DMS153 (cell line): ENCODE results near the gene EIF3K.

ENCODE experiments used
- DNase-seq: peaks from one replicate; lab custom pipeline; 2025; lab: John Stamatoyannopoulos, UW

Gene EIF3K

GRCh38 chr19:38649305-38650171 lies 30.6 kb downstream of the EIF3K start:
- DNase-seq: no peak

- no peak for DNase-seq
These were observed 31.3 kb downstream of the EIF3K start for GRCh38 chr19:38650172-38650775.

GRCh38 chr19:38650911-38651584 lies 32.1 kb downstream of the EIF3K start:
- DNase-seq: no peak

GRCh38 chr19:38653028-38653571 lies 34.1 kb downstream of the EIF3K start:
- no peak for DNase-seq

GRCh38 chr19:38654628-38655055 lies 35.7 kb downstream of the EIF3K start:
- no peak for DNase-seq

- DNase-seq: no peak
These were observed 36.3 kb downstream of the EIF3K start for GRCh38 chr19:38655148-38655824.

- DNase-seq: no peak
These were observed 37.4 kb downstream of the EIF3K start for GRCh38 chr19:38656171-38656981.

- DNase-seq: no peak
These were observed 38.7 kb downstream of the EIF3K start for GRCh38 chr19:38657633-38658222.

- peak; percentile 79 for DNase-seq
These were observed 39.7 kb downstream of the EIF3K start for GRCh38 chr19:38658462-38659306.

GRCh38 chr19:38660724-38661123 lies 41.7 kb downstream of the EIF3K start:
- DNase-seq: no peak

GRCh38 chr19:38661136-38661535 lies 42.1 kb downstream of the EIF3K start:
- DNase-seq: no peak

- no peak for DNase-seq
These were observed 43.0 kb downstream of the EIF3K start for GRCh38 chr19:38661996-38662395.

- no peak for DNase-seq
These were observed 43.7 kb downstream of the EIF3K start for GRCh38 chr19:38662537-38663155.

GRCh38 chr19:38663156-38663651 lies 44.2 kb downstream of the EIF3K start:
- no peak for DNase-seq

GRCh38 chr19:38663957-38664502 lies 45.0 kb downstream of the EIF3K start:
- DNase-seq: no peak

- DNase-seq: no peak
These were observed 45.7 kb downstream of the EIF3K start for GRCh38 chr19:38664503-38665211.

GRCh38 chr19:38665219-38665931 lies 46.4 kb downstream of the EIF3K start:
- DNase-seq: no peak
